Trophoblast cell (in vitro differentiated cells and primary cell): Measurements from ENCODE around the gene STPG2.

Experiments
- DNase-seq, 2 donors: peaks; one replicate each; pipeline ENCODE4 v3.0.0-alpha.2; 2016
- H2AFZ ChIP-seq: 2 replicates; pipeline ENCODE4 v1.6.1; 2013; ENCODE audit warnings: low read length, moderate library complexity, mild to moderate bottlenecking; ENCODE audit not compliant: insufficient read depth, poor library complexity
- H2AK5ac ChIP-seq: 2 replicates; pipeline ENCODE4 v1.6.1; 2013; ENCODE audit warnings: mild to moderate bottlenecking, low read length
- H2BK120ac ChIP-seq: 2 replicates; pipeline ENCODE4 v1.6.1; 2013; ENCODE audit warnings: low read length, mild to moderate bottlenecking, moderate library complexity; ENCODE audit not compliant: insufficient read depth, poor library complexity
- H2BK12ac ChIP-seq: 2 replicates; pipeline ENCODE4 v1.6.1; 2013; ENCODE audit warnings: mild to moderate bottlenecking, low read length, moderate library complexity
- H2BK5ac ChIP-seq: 2 replicates; pipeline ENCODE4 v1.6.1; 2013; ENCODE audit warnings: low read length, low read depth, moderate library complexity, mild to moderate bottlenecking; ENCODE audit not compliant: poor library complexity
- H3K14ac ChIP-seq: 2 replicates; pipeline ENCODE4 v1.6.1; 2013; ENCODE audit warnings: mild to moderate bottlenecking, low read length
- H3K18ac ChIP-seq: 2 replicates; pipeline ENCODE4 v1.6.1; 2013; ENCODE audit warnings: mild to moderate bottlenecking, low read length
- H3K23ac ChIP-seq: 2 replicates; pipeline ENCODE4 v1.6.1; 2013; ENCODE audit warnings: low read length
- H3K27ac ChIP-seq: 2 replicates; pipeline ENCODE4 v1.5.1; 2013; ENCODE audit warnings: low read depth, mild to moderate bottlenecking, inconsistent platforms, low read length, moderate library complexity
- H3K27me3 ChIP-seq: 2 replicates; pipeline ENCODE4 v1.6.1; 2013; ENCODE audit warnings: inconsistent platforms, mild to moderate bottlenecking, low read length, moderate library complexity; ENCODE audit not compliant: insufficient read depth
- H3K36me3 ChIP-seq, 2 experiments: 1 replicate in 1 of 2; 2 replicates in 1 of 2; pipeline ENCODE4 v1.6.1; 2013; ENCODE audit warnings: low read length in 2 of 2, mild to moderate bottlenecking in 2 of 2, moderate library complexity in 1 of 2; ENCODE audit not compliant: insufficient read depth in 2 of 2, control insufficient read depth in 1 of 2
- H3K4ac ChIP-seq: 2 replicates; pipeline ENCODE4 v1.6.1; 2013; ENCODE audit warnings: low read depth, mild to moderate bottlenecking, low read length, moderate library complexity
- H3K4me1 ChIP-seq, 2 experiments: 1 replicate in 1 of 2; 2 replicates in 1 of 2; pipeline ENCODE4 v1.6.1; 2013; ENCODE audit warnings: low read length in 2 of 2, mild to moderate bottlenecking in 2 of 2, moderate library complexity in 1 of 2; ENCODE audit not compliant: insufficient read depth in 2 of 2, control insufficient read depth in 1 of 2
- H3K4me2 ChIP-seq: 2 replicates; pipeline ENCODE4 v1.6.1; 2013; ENCODE audit warnings: inconsistent platforms, mild to moderate bottlenecking, low read length, moderate library complexity
- H3K4me3 ChIP-seq: 2 replicates; pipeline ENCODE4 v1.5.1; 2013; ENCODE audit warnings: mild to moderate bottlenecking, low read depth, low read length, inconsistent platforms
- H3K79me1 ChIP-seq: one replicate; pipeline ENCODE4 v1.6.1; 2013; ENCODE audit warnings: low read length
- H3K79me2 ChIP-seq: 2 replicates; pipeline ENCODE4 v1.6.1; 2013; ENCODE audit warnings: low read length, mild to moderate bottlenecking; ENCODE audit not compliant: control insufficient read depth, insufficient read depth, poor library complexity
- H3K9ac ChIP-seq: 2 replicates; pipeline ENCODE4 v1.6.1; 2013; ENCODE audit warnings: mild to moderate bottlenecking, low read length
- H3K9me3 ChIP-seq: 2 replicates; pipeline ENCODE4 v1.6.1; 2013; ENCODE audit warnings: low read depth, mild to moderate bottlenecking, control low read depth, inconsistent platforms, low read length; ENCODE audit not compliant: insufficient read depth
- H4K12ac ChIP-seq: 2 replicates; pipeline ENCODE4 v1.6.1; 2013; ENCODE audit warnings: low read depth, mild to moderate bottlenecking, low read length, moderate library complexity
- H4K8ac ChIP-seq: 2 replicates; pipeline ENCODE4 v1.6.1; 2013; ENCODE audit warnings: low read depth, mild to moderate bottlenecking, low read length, moderate library complexity
- H4K91ac ChIP-seq: one replicate; pipeline ENCODE4 v1.6.1; 2013; ENCODE audit warnings: low read depth, mild to moderate bottlenecking, low read length, moderate library complexity
- WGBS: extraction: QIAGEN DNeasy Blood & Tissue Kit; methylation state at CpG from one replicate; pipeline ENCODE4 v1.1.7; 2013; ENCODE audit warnings: missing lambda C conversion rate; ENCODE audit not compliant: insufficient read length, insufficient coverage; ENCODE audit errors: extremely low coverage; 5-methylcytosine and 5-hydroxymethylcytosine counted together

Gene STPG2

GRCh38 chr4:97953171-97953941 is 189.9 kb downstream of the STPG2 start:
- Histone ChIP-seq H2AFZ (no peak overlapping the region), H2BK5ac (no peak overlapping the region), H2AK5ac (no peak overlapping the region), H2BK12ac (no peak overlapping the region), H3K14ac (no peak overlapping the region), H4K8ac (no peak overlapping the region), H3K27ac (no peak overlapping the region), H3K36me3 (no peaks in the 10 kb centered on the region), H3K4ac (no peak overlapping the region), H2BK120ac (no peak overlapping the region), H3K18ac (no peak overlapping the region), H3K9me3 (peaks cover 4% of the 10 kb centered on the region), H3K4me3 (no peak overlapping the region), H3K23ac (no peak overlapping the region), H3K79me1 (no peaks in the 10 kb centered on the region), H3K27me3 (no peaks in the 10 kb centered on the region), H4K12ac (no peak overlapping the region), H3K4me1 (no peaks in the 10 kb centered on the region), H4K91ac (no peak overlapping the region), H3K79me2 (no peaks in the 10 kb centered on the region), H3K9ac (no peak overlapping the region), H3K4me2 (no peak overlapping the region)
- DNase-seq: no peak
- no CpG with 5 or more reads among the region's 2 CpGs for WGBS

GRCh38 chr4:97952763-97953162 is 190.5 kb downstream of the STPG2 start:
- Histone ChIP-seq H3K9ac (no peak overlapping the region), H2BK5ac (no peak overlapping the region), H4K12ac (no peak overlapping the region), H3K27me3 (no peaks in the 10 kb centered on the region), H3K36me3 (no peaks in the 10 kb centered on the region), H3K4me2 (no peak overlapping the region), H3K79me1 (no peaks in the 10 kb centered on the region), H2AK5ac (no peak overlapping the region), H3K14ac (no peak overlapping the region), H3K18ac (no peak overlapping the region), H4K8ac (no peak overlapping the region), H3K4me3 (no peak overlapping the region), H3K79me2 (no peaks in the 10 kb centered on the region), H3K23ac (no peak overlapping the region), H3K4me1 (no peaks in the 10 kb centered on the region), H2BK120ac (no peak overlapping the region), H3K9me3 (peaks cover 4% of the 10 kb centered on the region), H3K27ac (no peak overlapping the region), H2AFZ (no peak overlapping the region), H2BK12ac (no peak overlapping the region), H3K4ac (no peak overlapping the region), H4K91ac (no peak overlapping the region)
- WGBS: no CpG with 5 or more reads among the region's 3 CpGs
- no peak for DNase-seq

DNA sequence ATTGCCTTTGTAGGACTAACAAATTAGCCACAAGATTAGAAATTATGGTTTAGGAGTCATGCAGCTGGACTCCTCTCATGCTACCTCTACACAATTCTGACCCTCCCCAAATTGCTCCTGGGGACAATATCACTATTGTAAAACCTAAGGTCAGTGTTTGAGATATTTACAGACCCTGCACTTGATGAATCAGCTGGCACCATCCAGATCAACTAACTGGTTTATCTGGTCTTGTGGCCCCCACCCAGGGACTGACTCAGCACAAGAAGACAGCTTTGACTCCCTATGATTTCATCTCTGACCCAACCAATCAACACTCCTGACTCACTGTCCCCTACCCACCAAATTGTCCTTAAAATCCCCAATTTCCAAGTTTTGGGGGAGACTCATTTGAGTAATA is 192.4 kb downstream of the STPG2 start:
- H3K4ac ChIP-seq: no peak overlapping the region
- H3K4me3 ChIP-seq: no peak overlapping the region
- no peak overlapping the region for H2AFZ ChIP-seq
- no peak overlapping the region for H3K23ac ChIP-seq
- no peak overlapping the region for H3K14ac ChIP-seq
- no peaks in the 10 kb centered on the region for H3K79me2 ChIP-seq
- H3K79me1 ChIP-seq: no peaks in the 10 kb centered on the region
- H3K27me3 ChIP-seq: no peaks in the 10 kb centered on the region
- no peak overlapping the region for H3K27ac ChIP-seq
- no peak overlapping the region for H3K18ac ChIP-seq
- no peak overlapping the region for H2BK120ac ChIP-seq
- no peak overlapping the region for H4K12ac ChIP-seq
- no peak overlapping the region for H2BK12ac ChIP-seq
- H4K91ac ChIP-seq: no peak overlapping the region
- no peaks in the 10 kb centered on the region for H3K36me3 ChIP-seq
- no peak overlapping the region for H2BK5ac ChIP-seq
- no peak overlapping the region for H3K4me2 ChIP-seq
- H3K4me1 ChIP-seq: no peaks in the 10 kb centered on the region
- H3K9me3 ChIP-seq: peaks cover 4% of the 10 kb centered on the region
- no peak overlapping the region for H2AK5ac ChIP-seq
- H3K9ac ChIP-seq: no peak overlapping the region
- DNase-seq: no peak
- no peak overlapping the region for H4K8ac ChIP-seq

DNA sequence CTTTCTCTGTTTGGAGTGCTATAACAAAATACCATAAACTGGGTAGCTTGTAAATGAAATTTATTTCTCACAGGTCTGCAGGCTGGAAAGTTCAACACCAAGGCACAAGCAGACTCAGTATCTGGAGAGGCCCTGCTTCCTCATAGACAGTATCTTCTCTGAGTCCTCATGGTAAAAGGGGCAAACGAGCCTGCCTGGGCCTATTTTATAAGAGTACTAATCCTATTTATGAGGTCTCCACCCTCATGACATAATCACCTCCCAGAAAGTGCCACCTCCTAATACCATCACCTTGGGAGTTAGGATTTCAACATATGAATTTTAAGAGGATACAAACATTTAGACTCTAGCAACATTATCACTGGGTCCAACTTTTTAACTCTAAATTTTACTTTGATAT is 200.3 kb downstream of the STPG2 start:
- H2AFZ ChIP-seq: no peak overlapping the region
- no peaks in the 10 kb centered on the region for H3K79me1 ChIP-seq
- H4K8ac ChIP-seq: no peak overlapping the region
- no peak overlapping the region for H2BK5ac ChIP-seq
- no CpG with 5 or more reads among the region's 1 CpG for WGBS
- no peak overlapping the region for H3K4ac ChIP-seq
- H3K18ac ChIP-seq: no peak overlapping the region
- H2BK120ac ChIP-seq: no peak overlapping the region
- H3K27me3 ChIP-seq: no peaks in the 10 kb centered on the region
- H3K4me1 ChIP-seq: no peaks in the 10 kb centered on the region
- H4K12ac ChIP-seq: no peak overlapping the region
- no peaks in the 10 kb centered on the region for H3K36me3 ChIP-seq
- H3K4me3 ChIP-seq: no peak overlapping the region
- peaks cover 7% of the 10 kb centered on the region for H3K9me3 ChIP-seq
- no peak for DNase-seq
- H3K79me2 ChIP-seq: no peaks in the 10 kb centered on the region
- H3K4me2 ChIP-seq: no peak overlapping the region
- H3K14ac ChIP-seq: no peak overlapping the region
- no peak overlapping the region for H3K27ac ChIP-seq
- H3K23ac ChIP-seq: no peak overlapping the region
- no peak overlapping the region for H4K91ac ChIP-seq
- H2AK5ac ChIP-seq: no peak overlapping the region
- no peak overlapping the region for H2BK12ac ChIP-seq
- no peak overlapping the region for H3K9ac ChIP-seq
